GM21825 (cell line): ENCODE results near the gene ANKRD9.

ENCODE experiments used
- ATAC-seq: cut with Tn5 transposase; IDR thresholded peaks from one replicate; pipeline ENCODE4 v1.9.1; 2021; ENCODE audit warnings: mild to moderate bottlenecking, moderate library complexity; ENCODE audit not compliant: unreplicated experiment

The ANKRD9 gene

GRCh38 chr14:102513899-102514772 is 4.6 kb upstream of the ANKRD9 start:
- ATAC-seq, result no peak

GRCh38 chr14:102512793-102513300 is 3.3 kb upstream of the ANKRD9 start:
- ATAC-seq, result no peak

- no peak for ATAC-seq
These were observed 2.0 kb upstream of the ANKRD9 start for GRCh38 chr14:102511538-102511937.

GRCh38 chr14:102510616-102511520 is 1.3 kb upstream of the ANKRD9 start:
- ATAC-seq, result no peak

- no peak for ATAC-seq
These were observed 516 bp downstream of the ANKRD9 start for GRCh38 chr14:102508774-102509745.

GRCh38 chr14:102508410-102508773 is 1.2 kb downstream of the ANKRD9 start:
- ATAC-seq, result no peak

GRCh38 chr14:102507857-102508312 is 1.7 kb downstream of the ANKRD9 start:
- ATAC-seq, result no peak

- ATAC-seq, result no peak
These were observed 2.3 kb downstream of the ANKRD9 start for GRCh38 chr14:102507081-102507856.

GRCh38 chr14:102506626-102506925 is 3.0 kb downstream of the ANKRD9 start:
- ATAC-seq, result no peak

- no peak for ATAC-seq
These were observed 3.6 kb downstream of the ANKRD9 start for GRCh38 chr14:102505775-102506625.

- ATAC-seq, result no peak
These were observed 4.5 kb downstream of the ANKRD9 start for GRCh38 chr14:102505000-102505619.

- ATAC-seq, result no peak
These were observed 5.1 kb downstream of the ANKRD9 start for GRCh38 chr14:102504328-102504999.

GRCh38 chr14:102503641-102504327 is 5.8 kb downstream of the ANKRD9 start:
- no peak for ATAC-seq

- no peak for ATAC-seq
These were observed 7.0 kb downstream of the ANKRD9 start for GRCh38 chr14:102502571-102502970.

- no peak for ATAC-seq
These were observed 7.7 kb downstream of the ANKRD9 start for GRCh38 chr14:102501751-102502315.

- ATAC-seq, result no peak
These were observed 8.9 kb downstream of the ANKRD9 start for GRCh38 chr14:102500713-102501112.

- no peak for ATAC-seq
These were observed 9.4 kb downstream of the ANKRD9 start for GRCh38 chr14:102500158-102500662.
